H1 (cell line): ENCODE measurements around the gene ATG16L2. TPM values are rescaled to one million over a fixed set of nuclear protein-coding genes. Genes with fewer than 3 reads are reported as not detected.

ENCODE experiments used
- CHD1 ChIP-seq: IDR thresholded peaks from 2 replicates; pipeline ENCODE4 v1.6.1; 2012; ENCODE audit warnings: low read depth, low read length, improper control_type of control experiment
- CHD7 ChIP-seq: fragments of 300-600 bp; sonication (generic); IDR thresholded peaks from 2 replicates; pipeline ENCODE4 v1.7.1; 2012; ENCODE audit warnings: low read length, moderate library complexity, mild to moderate bottlenecking, inconsistent platforms; ENCODE audit not compliant: insufficient replicate concordance
- GABPA ChIP-seq: IDR thresholded peaks from 2 replicates; pipeline ENCODE4 v1.6.1; 2011; ENCODE audit warnings: mild to moderate bottlenecking, low read length, moderate library complexity, borderline replicate concordance; ENCODE audit not compliant: insufficient read depth
- JUND ChIP-seq: IDR thresholded peaks from 2 replicates; pipeline ENCODE4 v1.6.1; 2011; ENCODE audit warnings: mild to moderate bottlenecking, improper control_type of control experiment, low read length
- MAFK ChIP-seq: IDR thresholded peaks from 2 replicates; pipeline ENCODE4 v1.6.1; 2012; ENCODE audit warnings: low read depth, mild to moderate bottlenecking, improper control_type of control experiment, low read length
- RBBP5 ChIP-seq: IDR thresholded peaks from 2 replicates; pipeline ENCODE4 v1.7.1; 2012; ENCODE audit warnings: low read depth, mild to moderate bottlenecking, inconsistent platforms, low read length, moderate library complexity, borderline replicate concordance
- SP1 ChIP-seq: IDR thresholded peaks from 2 replicates; pipeline ENCODE4 v1.6.1; 2011; ENCODE audit warnings: low read depth, low read length
- SUZ12 ChIP-seq: fragments of 200-600 bp; sonication (generic); IDR thresholded peaks from 2 replicates; pipeline ENCODE4 v1.6.1; 2012; ENCODE audit warnings: mild to moderate bottlenecking, inconsistent platforms, low read length, moderate library complexity, mixed read lengths
- TAF1 ChIP-seq: IDR thresholded peaks from 2 replicates; pipeline ENCODE4 v1.6.1; 2011; ENCODE audit warnings: mild to moderate bottlenecking, low read depth, low read length
- TBP ChIP-seq: IDR thresholded peaks from 2 replicates; pipeline ENCODE4 v1.6.1; 2011; ENCODE audit warnings: low read depth, low read length, improper control_type of control experiment
- polyA plus RNA-seq, 7 experiments: library from polyadenylated mRNA; depleted of rRNA in 3 of 7; stranded (reverse) in 5 of 7; unstranded in 2 of 7; fragments of >200 nt in 5 of 7; fragments of 200-250 nt in 2 of 7; gene quantifications; 1 replicate in 5 of 7; 2 replicates in 1 of 7; 4 replicates in 1 of 7; pipeline versions ENCODE4 v1.2.1 to v1.2.3, GENCODE V29; 2011 to 2013; ENCODE audit warnings: missing spikeins in 2 of 7, mixed read lengths in 2 of 7
- total RNA-seq: library from RNA; stranded (reverse); fragmentation: NEBNext Ultra II Directional; extraction: Animal tissue kit (Norgen Biotek cat#: 25700); gene quantifications from 2 replicates; pipeline ENCODE4 v1.2.1, GENCODE V29; 2021

Gene ATG16L2
- total and polyA plus RNA-seq, 2 of the 8 experiments (the other 6 are each of a cell fraction or from before 2014, with no cell fraction given) = 11.0 to 18.5 TPM

DNA sequence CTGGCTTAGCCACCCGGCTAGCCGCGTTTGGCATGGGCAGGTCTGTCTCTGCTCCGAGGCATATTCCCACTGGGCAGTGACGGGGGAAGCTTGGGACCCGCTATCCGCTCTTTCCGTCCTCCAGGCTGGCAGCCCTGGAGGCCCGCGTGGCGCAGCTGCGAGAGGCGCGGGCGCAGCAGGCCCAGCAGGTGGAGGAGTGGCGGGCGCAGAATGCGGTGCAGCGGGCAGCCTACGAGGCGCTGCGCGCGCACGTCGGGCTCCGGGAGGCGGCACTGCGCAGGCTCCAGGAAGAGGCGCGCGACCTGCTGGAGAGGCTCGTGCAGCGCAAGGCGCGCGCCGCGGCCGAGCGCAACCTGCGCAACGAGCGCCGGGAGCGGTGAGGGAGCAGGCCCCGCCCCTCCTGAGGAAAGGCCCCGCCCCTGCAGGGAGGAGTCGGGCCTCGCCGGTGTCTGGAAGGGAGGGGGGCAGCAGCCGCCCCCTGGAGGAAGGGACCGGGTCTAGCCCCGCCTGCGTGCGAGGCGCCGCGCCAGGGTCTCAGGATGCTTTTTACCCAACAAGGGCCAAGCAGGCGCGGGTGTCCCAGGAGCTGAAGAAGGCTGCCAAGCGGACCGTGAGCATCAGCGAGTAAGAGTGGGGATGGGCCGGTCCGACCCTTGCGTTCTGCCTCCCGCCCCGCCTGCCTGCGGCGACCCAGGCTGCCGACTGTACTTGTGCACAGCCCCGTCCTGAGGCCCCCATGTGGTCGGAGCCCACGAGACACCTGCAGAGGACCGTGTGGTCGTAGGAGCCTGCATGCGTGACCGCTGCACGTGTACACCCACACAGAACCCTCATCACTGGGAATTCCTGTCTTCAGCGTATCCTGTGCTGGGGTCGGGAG, 7.9 kb downstream of the ATG16L2 start (continued):
- TF ChIP-seq CHD7 (no peak), CHD1 (no peak), TAF1 (peak; percentile 59), RBBP5 (no peak), SUZ12 (no peak; the same call in 1 of the 2 replicates), TBP (no peak), SP1 (0 out of 2 replicates have a peak, but pooled peaks have one; percentile 28), MAFK (no peak), JUND (no peak; the same call in 1 of the 2 replicates), GABPA (no peak)
